Activated naive CD8-positive, alpha-beta T cell treated with anti-CD3 and anti-CD28 coated beads for 36 hours (primary cell): ENCODE measurements around the gene MARCO. TPM values are rescaled to one million over a fixed set of nuclear protein-coding genes. Genes with fewer than 3 reads are reported as not detected.
A peak's percentile ranks its signal among the peaks of the same experiment; 100 is the strongest.
"Not testable (repeated sequence)": the region's sequence is repeated elsewhere in the genome, so short reads cannot be mapped to it uniquely, and the experiment has no call there.

Experiments
- DNase-seq: peaks from one replicate; pipeline ENCODE4 v3.0.0; 2021
- H3K27ac Mint-ChIP-seq: one replicate; pipeline ENCODE4 v1.8.0; 2022; ENCODE audit warnings: mild to moderate bottlenecking, moderate library complexity, mixed read lengths
- H3K27me3 Mint-ChIP-seq: one replicate; pipeline ENCODE4 v1.8.0; 2022; ENCODE audit warnings: mild to moderate bottlenecking, mixed read lengths
- H3K36me3 Mint-ChIP-seq: one replicate; pipeline ENCODE4 v1.8.0; 2021; ENCODE audit warnings: mild to moderate bottlenecking, mixed read lengths
- H3K4me1 Mint-ChIP-seq: one replicate; pipeline ENCODE4 v1.8.0; 2021; ENCODE audit warnings: mixed read lengths
- H3K4me3 Mint-ChIP-seq: one replicate; pipeline ENCODE4 v1.8.0; 2022; ENCODE audit warnings: mild to moderate bottlenecking, moderate library complexity, mixed read lengths
- H3K9me3 Mint-ChIP-seq: one replicate; pipeline ENCODE4 v1.8.0; 2022; ENCODE audit warnings: mixed read lengths
- total RNA-seq, 2 experiments: library from RNA; stranded (reverse); gene quantifications; one replicate each; pipeline ENCODE4 v1.2.3, GENCODE V29; 2021

Gene MARCO
- total RNA-seq, 2 experiments from 2014 or later, result not detected

- no peaks in the 10 kb centered on the region for H3K9me3 Mint-ChIP-seq
- H3K27ac Mint-ChIP-seq, result no peak overlapping the region
- H3K4me3 Mint-ChIP-seq, result no peak overlapping the region
- no peak for DNase-seq
- no peaks in the 10 kb centered on the region for H3K36me3 Mint-ChIP-seq
- H3K27me3 Mint-ChIP-seq, result no peaks in the 10 kb centered on the region
- peaks cover 5% of the 10 kb centered on the region for H3K4me1 Mint-ChIP-seq
These were observed 52.2 kb downstream of the MARCO start for GRCh38 chr2:118994172-118994700.

GRCh38 chr2:118994778-118995177, 52.8 kb downstream of the MARCO start:
- Mint-ChIP-seq H3K9me3 (no peaks in the 10 kb centered on the region), H3K27ac (no peak overlapping the region), H3K4me1 (peaks cover 5% of the 10 kb centered on the region), H3K36me3 (no peaks in the 10 kb centered on the region), H3K4me3 (no peak overlapping the region), H3K27me3 (no peaks in the 10 kb centered on the region)
- DNase-seq, result no peak

DNA sequence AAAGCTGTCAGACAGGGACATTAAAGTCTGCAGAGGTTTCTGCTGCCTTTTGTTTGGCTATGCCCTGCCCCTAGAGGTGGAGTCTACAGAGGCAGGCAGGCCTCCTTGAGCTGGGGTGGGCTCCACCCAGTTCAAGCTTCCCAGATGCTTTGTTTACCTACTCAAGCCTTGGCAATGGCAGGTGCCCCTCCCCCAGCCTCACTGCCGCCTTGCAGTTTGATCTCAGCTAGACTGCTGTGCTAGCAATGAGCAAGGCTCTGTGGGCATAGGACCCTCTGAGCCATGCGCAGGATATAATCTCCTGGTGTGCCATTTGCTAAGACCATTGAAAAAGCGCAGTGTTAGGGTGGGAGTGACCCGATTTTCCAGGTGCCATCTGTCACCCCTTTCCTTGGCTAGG, 61.9 kb downstream of the MARCO start:
- H3K4me1 Mint-ChIP-seq, H3K9me3 Mint-ChIP-seq, H3K4me3 Mint-ChIP-seq, H3K27me3 Mint-ChIP-seq, H3K27ac Mint-ChIP-seq, H3K36me3 Mint-ChIP-seq, DNase-seq: not testable (repeated sequence)

- peaks cover 6% of the 10 kb centered on the region for H3K9me3 Mint-ChIP-seq
- no peak for DNase-seq
- no peak overlapping the region for H3K4me3 Mint-ChIP-seq
- peaks cover 12% of the 10 kb centered on the region for H3K27me3 Mint-ChIP-seq
- no peak overlapping the region for H3K27ac Mint-ChIP-seq
- H3K4me1 Mint-ChIP-seq, result no peaks in the 10 kb centered on the region
- no peaks in the 10 kb centered on the region for H3K36me3 Mint-ChIP-seq
These were observed 62.6 kb downstream of the MARCO start for GRCh38 chr2:119004602-119005001.

- H3K9me3 Mint-ChIP-seq, result peaks cover 6% of the 10 kb centered on the region
- no peak for DNase-seq
- no peaks in the 10 kb centered on the region for H3K36me3 Mint-ChIP-seq
- no peaks in the 10 kb centered on the region for H3K4me1 Mint-ChIP-seq
- no peak overlapping the region for H3K27ac Mint-ChIP-seq
- no peak overlapping the region for H3K4me3 Mint-ChIP-seq
- peaks cover 16% of the 10 kb centered on the region for H3K27me3 Mint-ChIP-seq
These were observed 63.1 kb downstream of the MARCO start for GRCh38 chr2:119005051-119005450.

DNA sequence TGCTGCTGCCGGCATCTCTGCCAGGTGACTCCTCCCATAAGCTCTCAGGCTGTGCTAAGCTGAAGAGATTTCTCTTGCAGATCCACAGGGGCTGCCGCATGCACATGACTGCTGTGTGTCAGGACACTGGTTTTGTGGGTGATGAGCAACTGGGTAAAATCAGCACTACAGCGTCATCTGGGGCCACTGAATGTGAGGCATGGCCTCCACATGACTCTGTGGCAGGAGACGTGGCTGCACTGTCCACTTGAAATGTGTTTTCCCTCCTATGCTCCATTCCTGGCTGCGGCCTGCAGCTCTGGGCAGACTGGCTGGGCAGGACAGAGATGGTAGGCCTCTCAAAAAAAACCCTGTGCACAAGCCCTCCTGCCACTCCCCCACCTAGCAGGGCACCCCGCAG, 63.6 kb downstream of the MARCO start:
- peaks cover 6% of the 10 kb centered on the region for H3K9me3 Mint-ChIP-seq
- no peaks in the 10 kb centered on the region for H3K4me1 Mint-ChIP-seq
- no peak overlapping the region for H3K27ac Mint-ChIP-seq
- DNase-seq, result no peak
- no peaks in the 10 kb centered on the region for H3K36me3 Mint-ChIP-seq
- H3K4me3 Mint-ChIP-seq, result no peak overlapping the region
- peaks cover 17% of the 10 kb centered on the region for H3K27me3 Mint-ChIP-seq

GRCh38 chr2:119006441-119006840, 64.4 kb downstream of the MARCO start:
- H3K36me3 Mint-ChIP-seq, result no peaks in the 10 kb centered on the region
- peaks cover 6% of the 10 kb centered on the region for H3K9me3 Mint-ChIP-seq
- peaks cover 25% of the 10 kb centered on the region for H3K27me3 Mint-ChIP-seq
- H3K4me1 Mint-ChIP-seq, result no peaks in the 10 kb centered on the region
- H3K4me3 Mint-ChIP-seq, result no peak overlapping the region
- H3K27ac Mint-ChIP-seq, result no peak overlapping the region
- DNase-seq, result no peak

DNA sequence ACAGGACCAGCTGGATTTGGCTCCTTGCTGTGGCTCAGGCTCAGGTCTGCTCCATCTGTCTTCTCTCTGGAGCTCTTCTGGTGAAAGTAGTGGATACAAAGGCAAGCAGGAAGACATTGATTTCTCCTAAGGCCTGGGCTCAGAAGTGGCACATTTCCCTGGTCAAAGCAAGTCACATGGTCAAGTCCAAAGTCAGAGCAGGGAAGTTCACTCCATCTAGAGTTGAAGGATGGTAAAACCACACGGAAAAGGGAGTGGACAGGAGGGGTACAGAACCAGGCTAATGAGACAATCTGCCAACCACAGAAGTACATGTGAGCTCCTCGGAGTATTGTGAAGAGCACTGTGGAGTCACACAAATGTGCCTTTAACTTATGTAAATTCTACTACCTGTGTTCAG, 66.1 kb downstream of the MARCO start:
- Mint-ChIP-seq H3K27ac (no peak overlapping the region), H3K27me3 (peaks cover 36% of the 10 kb centered on the region), H3K9me3 (peaks cover under 1% of the 10 kb centered on the region), H3K4me1 (no peaks in the 10 kb centered on the region), H3K36me3 (no peaks in the 10 kb centered on the region), H3K4me3 (no peak overlapping the region)
- no peak for DNase-seq

DNA sequence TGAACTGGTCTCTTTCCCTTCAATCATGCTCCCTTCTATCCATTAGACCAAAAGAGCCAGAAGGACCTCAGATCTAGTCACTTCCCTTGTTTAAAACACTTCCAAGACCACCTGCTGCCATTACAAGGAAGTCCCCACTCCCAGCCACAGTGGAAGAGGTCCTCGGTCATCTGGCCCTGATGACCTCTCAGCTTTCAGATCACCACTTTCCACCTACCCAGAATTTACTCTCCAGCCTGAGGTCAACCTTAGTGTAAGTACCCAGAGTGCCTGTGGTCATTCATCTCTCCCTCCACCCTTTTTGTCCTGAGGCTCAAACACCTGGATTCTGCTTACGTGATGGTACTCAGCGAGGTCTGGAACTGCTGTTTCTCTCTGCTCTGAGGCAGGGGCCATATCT, 67.1 kb downstream of the MARCO start:
- no peak for DNase-seq
- H3K27me3 Mint-ChIP-seq, result peaks cover 36% of the 10 kb centered on the region
- no peaks in the 10 kb centered on the region for H3K9me3 Mint-ChIP-seq
- no peaks in the 10 kb centered on the region for H3K4me1 Mint-ChIP-seq
- no peak overlapping the region for H3K27ac Mint-ChIP-seq
- no peak overlapping the region for H3K4me3 Mint-ChIP-seq
- no peaks in the 10 kb centered on the region for H3K36me3 Mint-ChIP-seq

DNA sequence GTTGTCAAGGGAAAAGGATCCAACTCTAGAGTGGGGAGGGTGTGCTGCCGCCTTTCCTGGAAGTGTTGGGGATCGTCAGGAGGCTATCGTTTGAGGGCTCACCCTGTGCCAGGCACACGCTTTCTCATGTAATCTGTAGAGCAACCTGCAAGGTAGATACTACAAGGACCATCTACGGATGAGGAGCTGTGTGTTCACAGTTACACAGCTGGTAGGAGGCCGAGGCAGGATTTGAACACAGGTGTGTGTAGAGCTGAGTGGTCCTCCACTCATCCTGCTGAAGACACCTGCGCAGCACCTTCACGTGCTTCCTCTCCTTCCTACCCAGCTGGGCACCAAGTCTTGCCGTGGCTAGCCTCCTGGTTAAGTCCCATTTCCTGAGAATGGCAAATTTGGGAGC, 68.3 kb downstream of the MARCO start:
- DNase-seq, result no peak
- Mint-ChIP-seq H3K9me3 (no peaks in the 10 kb centered on the region), H3K36me3 (no peaks in the 10 kb centered on the region), H3K27ac (no peak overlapping the region), H3K4me3 (no peak overlapping the region), H3K27me3 (peaks cover 36% of the 10 kb centered on the region), H3K4me1 (no peaks in the 10 kb centered on the region)

DNA sequence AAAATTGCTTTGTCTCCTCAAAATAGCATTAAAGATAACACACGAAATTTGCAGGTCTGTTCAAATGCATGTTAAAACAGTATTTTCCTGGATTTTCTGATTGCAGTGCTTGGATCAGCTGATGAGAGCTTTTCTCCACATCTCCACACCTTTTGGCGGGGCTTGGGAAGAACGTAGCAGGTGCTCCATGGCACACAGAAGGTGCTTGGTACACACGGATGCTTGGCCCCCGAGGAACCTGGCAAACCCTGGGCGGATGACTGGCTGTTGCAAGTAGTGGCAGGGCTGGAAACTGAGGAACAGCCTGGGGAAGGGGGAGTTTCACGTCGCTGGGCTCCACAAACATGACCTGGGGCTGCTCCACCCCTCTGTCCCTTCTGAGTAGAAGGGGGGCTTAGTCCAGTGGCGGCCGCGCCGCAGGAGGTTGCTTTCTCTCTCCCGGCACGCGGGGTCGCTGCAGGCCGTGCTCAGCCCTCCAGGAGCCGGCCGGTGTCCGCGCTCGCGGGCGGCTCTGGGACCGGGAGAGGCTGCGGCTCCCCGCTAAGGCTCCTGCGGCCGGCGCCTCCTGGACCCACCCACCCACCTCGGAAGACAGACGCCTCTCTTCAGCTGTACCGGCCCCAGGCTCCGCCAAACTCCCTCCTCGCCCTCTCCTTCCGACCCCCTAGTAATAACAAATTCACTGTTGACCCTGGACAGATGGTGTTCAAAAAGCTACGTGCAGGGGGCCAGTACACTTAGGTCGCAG, 69.3 kb downstream of the MARCO start:
- H3K27ac Mint-ChIP-seq, result no peak overlapping the region
- peaks cover 36% of the 10 kb centered on the region for H3K27me3 Mint-ChIP-seq
- no peaks in the 10 kb centered on the region for H3K36me3 Mint-ChIP-seq
- no peaks in the 10 kb centered on the region for H3K9me3 Mint-ChIP-seq
- peak; percentile 40 for DNase-seq
- no peak overlapping the region for H3K4me3 Mint-ChIP-seq
- H3K4me1 Mint-ChIP-seq, result no peaks in the 10 kb centered on the region

DNA sequence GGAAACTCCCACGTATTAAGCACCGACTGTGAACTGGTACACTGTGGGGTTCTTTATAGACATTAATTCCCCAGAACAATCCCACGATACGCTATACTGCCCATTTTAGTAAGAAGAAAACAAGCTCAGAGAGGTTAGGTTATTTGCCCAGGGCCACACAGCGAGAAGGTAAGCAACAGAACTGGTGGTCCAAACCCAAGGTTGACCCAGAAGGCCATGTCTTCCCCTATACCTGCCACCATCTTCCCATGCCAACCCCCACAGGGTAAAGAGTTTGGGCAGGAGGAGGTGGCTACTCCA, 69.9 kb downstream of the MARCO start:
- H3K9me3 Mint-ChIP-seq, result no peaks in the 10 kb centered on the region
- DNase-seq, result no peak
- H3K27me3 Mint-ChIP-seq, result peaks cover 36% of the 10 kb centered on the region
- H3K36me3 Mint-ChIP-seq, result no peaks in the 10 kb centered on the region
- no peak overlapping the region for H3K4me3 Mint-ChIP-seq
- H3K27ac Mint-ChIP-seq, result no peak overlapping the region
- H3K4me1 Mint-ChIP-seq, result no peaks in the 10 kb centered on the region

DNA sequence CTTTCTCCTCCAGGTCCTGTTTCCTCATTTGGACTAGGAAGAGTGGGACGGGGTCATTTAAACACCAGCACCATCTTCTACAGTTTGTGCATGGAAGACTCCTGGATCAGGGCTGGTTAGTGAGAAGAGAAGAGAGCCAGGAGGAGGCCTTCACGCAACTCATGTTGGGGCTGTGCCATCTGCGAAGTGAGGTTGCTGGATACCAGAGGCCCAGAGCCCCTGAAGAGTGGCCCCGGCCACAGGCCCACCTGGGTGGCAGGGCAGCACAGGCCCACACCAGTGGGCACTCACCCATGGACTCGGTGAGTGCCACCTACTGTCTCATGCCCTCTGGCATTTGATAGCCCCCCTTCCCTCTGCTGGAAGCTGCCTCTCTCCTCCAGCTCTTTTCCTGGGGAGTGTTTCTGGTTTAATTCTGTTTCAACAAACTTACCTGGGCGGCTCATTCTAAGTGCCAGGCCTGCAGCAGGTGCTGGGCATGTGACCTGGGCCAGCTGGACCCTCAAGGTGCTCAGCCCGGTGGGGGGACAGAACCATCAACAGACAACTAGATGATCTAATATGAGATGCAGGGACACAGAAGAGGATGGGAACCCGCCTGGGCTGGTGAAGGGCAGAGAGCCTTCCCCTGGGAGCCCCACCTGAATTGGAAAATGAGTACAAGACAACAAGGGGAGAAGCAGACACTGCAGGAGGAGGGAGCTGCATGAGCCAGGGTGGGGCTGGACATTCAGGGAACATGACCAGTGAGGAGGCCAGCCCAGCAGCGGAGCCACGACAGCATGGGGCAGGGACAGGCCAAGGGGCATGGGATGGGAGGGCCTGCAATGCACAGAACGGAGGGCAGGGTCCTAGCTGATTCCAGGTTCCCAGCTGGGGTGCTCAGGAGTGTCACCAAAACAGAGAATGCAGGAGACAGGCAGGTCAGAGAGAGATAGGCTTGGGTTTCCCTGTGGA, 70.6 kb downstream of the MARCO start:
- Mint-ChIP-seq H3K36me3 (no peaks in the 10 kb centered on the region), H3K9me3 (no peaks in the 10 kb centered on the region), H3K27ac (no peak overlapping the region), H3K27me3 (peaks cover 36% of the 10 kb centered on the region), H3K4me1 (no peaks in the 10 kb centered on the region), H3K4me3 (no peak overlapping the region)
- no peak for DNase-seq

GRCh38 chr2:119013671-119014070, 71.7 kb downstream of the MARCO start:
- H3K27ac Mint-ChIP-seq, result no peak overlapping the region
- H3K36me3 Mint-ChIP-seq, result no peaks in the 10 kb centered on the region
- H3K9me3 Mint-ChIP-seq, result no peaks in the 10 kb centered on the region
- H3K4me3 Mint-ChIP-seq, result no peak overlapping the region
- DNase-seq, result no peak
- no peaks in the 10 kb centered on the region for H3K4me1 Mint-ChIP-seq
- H3K27me3 Mint-ChIP-seq, result peaks cover 34% of the 10 kb centered on the region

DNA sequence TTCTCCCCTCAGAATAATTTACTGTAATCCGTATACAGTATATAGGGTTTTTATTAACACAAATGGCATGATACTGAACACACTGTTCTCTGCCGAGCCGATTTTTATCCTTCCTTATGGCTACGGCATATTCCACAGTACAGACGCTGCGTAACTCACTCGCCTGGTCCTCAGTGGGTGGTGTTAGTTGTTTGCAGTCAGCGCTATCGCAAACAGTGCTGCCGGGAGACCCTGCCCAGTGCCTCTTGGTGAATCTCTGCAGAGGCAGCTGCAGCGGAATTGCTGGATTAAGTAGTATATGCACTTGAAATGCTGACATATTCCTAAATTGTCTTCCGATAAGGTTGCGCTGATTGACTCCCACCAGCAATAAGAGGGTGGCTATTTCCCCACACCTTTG, 73.9 kb downstream of the MARCO start:
- no peaks in the 10 kb centered on the region for H3K4me1 Mint-ChIP-seq
- H3K4me3 Mint-ChIP-seq, result no peak overlapping the region
- no peak for DNase-seq
- H3K36me3 Mint-ChIP-seq, result no peaks in the 10 kb centered on the region
- H3K9me3 Mint-ChIP-seq, result no peaks in the 10 kb centered on the region
- peaks cover 20% of the 10 kb centered on the region for H3K27me3 Mint-ChIP-seq
- no peak overlapping the region for H3K27ac Mint-ChIP-seq
